NCI-H345 (cell line): Measurements from ENCODE around the gene SLC8A1.

ENCODE experiments used
- DNase-seq: peaks from one replicate; lab custom pipeline; 2025; lab: John Stamatoyannopoulos, UW

Gene SLC8A1

DNA sequence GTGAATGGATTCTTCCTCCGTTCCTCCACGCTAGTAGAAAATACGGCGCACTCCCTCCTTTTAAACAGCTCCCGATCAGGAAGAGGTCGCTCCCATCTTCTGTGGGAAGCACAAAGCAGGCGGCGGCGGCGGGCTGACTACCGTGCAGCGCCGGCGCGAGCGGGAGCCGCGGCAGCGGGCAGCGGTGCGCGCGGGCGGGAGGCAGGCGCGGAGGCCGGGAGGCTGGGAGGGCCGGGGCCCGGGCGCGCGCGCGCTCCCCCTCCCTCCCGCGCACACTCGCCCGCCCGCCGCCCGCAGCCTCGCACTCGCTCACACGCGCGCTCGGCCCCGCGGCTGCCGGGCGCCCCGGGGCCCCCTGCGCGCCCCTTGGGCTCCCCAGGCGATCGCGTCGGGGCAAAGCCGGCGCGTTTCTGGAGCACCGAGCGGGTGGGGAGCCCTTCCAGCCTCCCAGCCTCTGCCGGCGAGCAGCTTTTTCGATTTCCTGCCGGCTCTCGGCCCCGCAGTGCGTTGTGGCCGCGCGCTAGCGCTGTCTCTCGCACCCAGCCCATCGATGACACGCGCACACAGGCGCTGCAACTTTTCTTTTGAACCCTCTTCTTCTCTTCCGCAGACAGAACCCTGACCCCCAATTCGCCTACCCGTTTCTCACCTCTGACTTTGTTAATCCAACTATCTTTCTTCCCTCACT, at the start of gene SLC8A1:
Gene SLC8A1 (minus strand): TSS at position 173 of the 688 bp plus-strand sequence.
- DNase-seq: peak; percentile 73

DNA sequence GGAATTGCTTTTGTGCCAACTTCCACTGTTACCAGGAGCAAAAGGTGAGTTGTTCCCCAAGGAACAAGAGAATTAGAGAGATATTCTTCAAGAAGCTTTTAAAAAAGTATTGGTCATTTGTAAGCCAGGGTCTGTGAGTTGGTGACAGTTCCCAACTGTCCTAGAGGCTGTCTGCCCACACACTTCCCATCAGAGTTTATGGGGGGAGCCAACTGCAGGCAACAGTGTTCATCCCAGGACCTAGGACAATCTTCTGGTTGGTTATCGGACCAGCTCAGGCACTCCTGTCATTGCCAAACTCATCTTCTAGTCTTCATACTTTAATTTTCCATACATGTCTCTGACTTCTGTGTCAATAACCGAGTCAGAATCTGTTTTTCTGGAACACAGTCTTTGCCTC, 47.5 kb upstream of the SLC8A1 start:
- no peak for DNase-seq

DNA sequence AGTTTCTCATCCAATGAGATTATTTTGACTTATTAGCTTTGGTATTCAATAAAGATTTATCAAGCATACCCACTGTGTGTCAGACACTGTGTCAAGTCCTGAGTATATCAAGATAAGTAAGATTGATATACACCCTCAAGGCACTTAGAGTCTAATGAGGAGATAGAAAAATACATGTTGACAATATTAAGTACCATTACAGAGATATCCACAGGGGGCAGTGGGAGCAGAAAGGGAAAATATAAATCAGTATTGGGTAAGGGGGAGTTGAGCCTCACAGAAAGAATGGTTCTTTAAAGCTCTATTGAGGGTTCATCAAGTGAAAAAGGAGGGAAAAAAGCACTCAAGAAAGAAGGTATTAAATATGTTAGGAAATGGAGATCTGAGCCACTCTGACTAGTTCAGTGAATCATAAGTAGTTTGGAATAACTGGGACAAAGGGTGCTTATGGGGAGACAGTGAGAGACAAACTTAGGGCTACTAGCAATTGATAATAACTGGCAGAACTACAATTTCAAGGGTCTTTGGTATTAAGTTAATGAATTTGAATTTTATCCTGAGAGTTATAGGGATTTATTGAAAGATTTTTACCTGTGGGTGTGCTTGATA, 45.5 kb upstream of the SLC8A1 start:
- DNase-seq: no peak

DNA sequence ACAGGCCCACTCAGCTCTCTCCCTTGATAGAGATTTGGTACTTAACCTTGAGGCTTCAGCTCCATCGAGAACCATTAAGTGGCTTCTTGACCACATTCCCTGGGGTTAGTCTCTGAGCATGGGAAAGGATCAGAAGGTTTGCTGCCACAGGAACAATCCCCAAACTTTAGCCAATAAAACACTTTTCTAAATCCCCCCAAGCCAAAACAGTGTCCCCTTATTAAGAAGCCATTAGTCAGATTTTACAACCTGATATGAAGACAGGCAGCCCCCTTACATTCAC, 37.7 kb upstream of the SLC8A1 start:
- DNase-seq: no peak

DNA sequence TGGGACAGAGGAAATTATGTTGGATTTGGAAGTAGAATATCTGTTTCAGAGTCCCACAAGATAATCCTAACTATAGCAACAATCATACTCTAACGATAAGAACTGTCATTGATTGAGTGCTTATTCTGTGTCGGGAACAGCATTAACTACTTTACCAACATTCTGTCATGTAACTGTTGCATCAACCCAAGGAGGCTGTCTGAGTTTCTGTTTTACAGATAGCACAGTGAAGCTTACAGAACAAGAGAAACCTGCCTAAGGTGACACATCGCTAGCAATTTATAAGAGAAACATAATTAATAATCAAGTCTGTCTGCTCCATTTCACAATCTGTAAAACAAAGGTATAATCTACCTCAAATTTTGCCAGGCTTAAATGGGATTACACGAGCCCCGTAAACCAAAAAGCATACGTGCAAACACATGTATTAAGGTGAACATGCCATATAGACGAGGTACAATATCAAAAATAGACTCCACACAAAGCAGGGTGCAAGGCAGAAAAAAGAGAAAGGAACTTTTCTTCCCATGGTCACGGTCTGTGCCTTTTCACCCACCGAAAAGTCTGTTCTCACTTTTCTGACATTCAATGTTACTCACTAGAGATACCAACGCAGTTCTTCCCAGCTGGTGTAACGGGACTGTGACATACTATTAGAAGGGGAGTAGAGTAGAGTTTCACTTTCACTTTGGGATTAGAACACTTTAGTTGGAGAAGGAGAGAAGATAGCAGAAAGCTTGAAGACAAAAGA, 37.2 kb upstream of the SLC8A1 start:
- DNase-seq: peak; percentile 6

DNA sequence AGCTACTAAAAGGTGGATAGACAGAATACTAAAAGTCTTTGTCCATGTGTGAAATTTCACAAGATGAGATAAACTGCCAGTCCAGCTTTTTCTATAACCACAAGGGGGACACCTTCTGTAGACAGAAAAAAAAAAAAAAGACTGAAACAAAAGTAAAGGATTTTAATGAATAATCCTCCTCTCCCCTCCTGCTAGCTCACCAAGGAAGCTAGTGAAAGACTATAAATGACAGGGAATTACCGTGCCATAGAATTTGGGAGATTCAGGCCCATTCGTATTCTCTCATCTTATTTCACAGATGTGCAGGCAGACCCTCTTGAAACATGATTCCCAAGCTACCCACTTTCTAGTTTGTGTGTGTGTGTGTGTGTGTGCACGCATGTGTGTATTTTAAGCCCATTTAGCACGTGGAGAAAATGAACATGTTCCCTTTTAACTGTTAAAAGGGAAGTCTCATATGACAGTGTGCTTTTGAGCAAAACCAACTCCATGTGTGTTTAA, 36.3 kb upstream of the SLC8A1 start:
- no peak for DNase-seq

DNA sequence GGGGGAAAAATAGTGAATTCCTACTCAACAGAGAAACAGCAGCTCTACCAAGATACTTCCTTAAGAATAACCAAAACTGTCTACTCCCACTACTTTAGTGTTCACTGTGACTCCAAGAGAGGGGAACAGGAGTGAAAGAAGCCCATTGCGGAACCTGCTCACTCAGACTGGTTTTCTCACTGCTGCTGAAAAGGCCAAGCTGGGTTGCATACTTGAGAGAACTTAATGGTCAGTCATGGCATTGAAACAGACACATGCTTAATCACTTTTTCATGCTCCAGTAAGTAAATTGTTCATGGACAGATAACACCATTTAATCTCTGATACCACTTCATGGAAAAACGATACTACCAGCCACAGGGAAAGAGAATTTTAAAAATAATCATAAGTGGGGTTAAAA, 35.7 kb upstream of the SLC8A1 start:
- no peak for DNase-seq

DNA sequence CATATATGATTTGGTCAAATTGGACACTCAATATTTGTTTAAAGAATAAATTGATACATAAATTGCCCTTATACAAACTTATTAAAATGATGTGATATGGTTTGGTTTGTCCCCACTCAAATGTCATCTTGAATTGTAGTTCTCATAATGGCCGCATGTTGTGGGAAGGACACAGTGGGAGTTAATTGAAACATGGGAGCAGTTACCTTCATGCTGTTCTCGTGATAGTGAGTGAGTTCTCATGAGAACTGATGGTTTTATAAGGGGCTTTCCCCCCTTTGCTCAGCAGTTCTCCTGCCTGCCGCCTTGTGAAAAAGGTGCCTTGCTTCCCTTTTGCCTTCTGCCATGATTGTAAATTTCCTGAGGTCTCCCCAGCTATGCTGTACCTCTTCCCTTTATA, 34.0 kb upstream of the SLC8A1 start:
- DNase-seq: no peak

DNA sequence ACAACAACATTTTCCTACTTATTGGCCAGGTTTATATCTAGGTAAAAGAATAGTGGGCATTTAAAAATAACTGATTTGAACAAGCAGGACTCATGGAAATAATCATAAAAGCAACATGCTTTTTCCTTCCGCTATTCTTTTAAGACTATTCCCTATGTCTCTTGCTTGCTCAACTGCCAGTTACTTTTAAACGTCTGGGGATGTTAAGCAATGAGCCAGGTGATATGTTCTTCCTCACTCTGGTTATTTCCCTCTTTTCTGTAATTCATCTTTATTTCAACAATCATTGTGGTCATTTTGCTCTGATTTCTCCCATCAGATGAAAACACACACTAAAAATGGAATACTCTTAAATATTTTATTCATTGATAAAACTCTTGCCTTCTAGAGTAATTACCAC, 33.4 kb upstream of the SLC8A1 start:
- no peak for DNase-seq

DNA sequence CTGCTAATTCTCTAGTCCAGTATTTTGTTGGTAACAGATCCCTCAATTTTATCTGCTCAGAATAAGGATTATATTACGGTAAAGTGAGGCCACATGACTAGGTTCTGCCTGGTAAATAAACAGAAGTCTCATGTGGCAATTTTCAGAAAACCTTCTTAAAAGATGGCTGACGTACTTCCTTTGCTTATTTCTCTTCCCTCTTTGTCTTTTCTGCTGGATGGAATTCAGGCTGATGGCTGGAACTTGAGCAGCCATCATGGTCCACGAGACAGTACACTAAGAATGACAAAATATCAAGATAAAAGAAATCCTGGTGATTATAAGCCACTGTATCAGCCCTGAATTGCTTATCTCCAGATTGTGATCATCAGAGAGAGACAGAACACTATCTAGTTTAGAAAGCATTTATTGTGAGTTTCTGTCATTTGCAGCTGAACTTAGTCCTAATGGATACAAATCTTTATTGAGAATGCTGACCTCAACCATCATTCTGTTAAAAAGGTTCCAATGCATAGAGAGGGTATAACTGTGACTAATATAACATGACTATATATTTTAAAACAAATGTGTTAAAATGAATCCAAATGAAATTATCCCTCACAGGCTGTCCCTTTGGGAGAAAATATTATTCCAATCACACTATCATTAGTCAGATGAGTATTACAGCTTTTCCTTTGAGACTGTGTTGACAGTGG, 31.8 kb upstream of the SLC8A1 start:
- no peak for DNase-seq

DNA sequence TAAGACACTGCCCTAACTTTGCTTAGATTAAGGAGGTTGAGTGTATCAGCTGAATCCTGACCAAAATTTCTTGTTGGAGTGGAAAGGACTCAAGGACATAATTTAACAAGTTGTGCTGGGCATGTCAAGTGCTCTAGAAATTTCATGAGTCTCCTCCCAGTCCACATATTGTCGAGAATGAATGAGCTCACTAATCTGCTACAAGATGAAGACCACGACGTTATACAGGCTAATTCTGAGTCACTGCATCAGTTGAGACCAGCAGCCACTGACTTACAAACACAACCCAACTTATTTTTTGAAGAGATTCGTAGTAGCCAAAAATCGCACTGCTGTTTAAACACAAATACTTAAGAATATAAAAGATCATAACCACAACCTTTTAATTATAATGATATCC, 28.7 kb upstream of the SLC8A1 start:
- no peak for DNase-seq

DNA sequence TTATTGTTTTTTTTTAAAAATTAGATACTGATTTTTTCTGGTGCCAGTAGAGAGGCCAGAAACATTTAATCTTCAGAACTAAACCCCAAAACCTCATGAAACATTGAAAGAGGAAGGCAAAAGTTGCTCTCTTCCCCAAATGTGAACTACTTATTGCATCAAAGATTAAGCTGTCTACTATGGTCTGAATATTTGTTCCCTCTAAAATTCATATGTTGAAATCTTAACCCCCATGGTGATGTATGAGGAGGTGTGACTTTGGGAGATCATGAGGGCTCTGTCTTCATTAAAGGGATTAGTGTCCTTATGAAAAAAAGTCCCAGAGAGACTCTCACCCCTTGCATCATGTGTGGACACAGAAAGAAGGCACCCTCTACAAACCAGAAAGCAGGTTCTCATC, 28.2 kb upstream of the SLC8A1 start:
- no peak for DNase-seq

DNA sequence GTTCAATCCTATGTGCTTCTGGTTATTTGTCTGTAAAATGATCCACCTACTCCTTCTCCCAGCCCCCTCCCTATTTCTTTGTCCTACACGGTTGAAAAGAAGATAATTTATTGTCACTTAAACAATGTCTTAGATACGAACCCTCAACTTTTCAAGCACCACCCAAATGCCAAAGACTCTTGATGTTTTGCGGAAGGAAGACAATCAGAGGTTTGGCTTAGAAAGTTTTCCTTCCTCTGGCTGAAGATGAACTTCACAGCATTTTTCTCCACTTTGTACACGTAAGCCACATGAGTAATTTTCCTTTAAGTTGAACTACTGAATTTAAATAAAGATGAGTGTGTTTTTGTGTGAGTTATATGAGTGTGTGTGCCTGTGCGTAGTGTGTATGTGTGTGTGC, 25.5 kb upstream of the SLC8A1 start:
- no peak for DNase-seq

DNA sequence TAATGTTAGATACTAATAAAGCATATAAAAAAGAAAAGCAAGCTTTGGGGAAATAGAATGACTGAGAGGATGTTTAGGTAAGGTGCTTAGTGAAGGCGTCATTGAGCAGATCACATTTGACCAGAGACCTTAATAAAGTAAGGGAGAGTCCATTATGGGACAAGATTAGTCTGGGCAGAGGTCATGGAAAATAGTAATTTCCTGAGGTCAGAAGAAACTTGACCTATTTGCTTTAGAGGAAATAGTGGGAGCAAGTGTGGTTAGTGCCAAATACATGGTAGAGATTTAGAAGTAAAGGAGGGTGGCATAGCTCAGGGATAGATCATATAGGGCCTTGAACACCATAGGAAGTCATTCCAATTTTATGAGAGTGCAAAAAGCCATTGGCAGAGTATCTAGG, 24.5 kb upstream of the SLC8A1 start:
- no peak for DNase-seq

DNA sequence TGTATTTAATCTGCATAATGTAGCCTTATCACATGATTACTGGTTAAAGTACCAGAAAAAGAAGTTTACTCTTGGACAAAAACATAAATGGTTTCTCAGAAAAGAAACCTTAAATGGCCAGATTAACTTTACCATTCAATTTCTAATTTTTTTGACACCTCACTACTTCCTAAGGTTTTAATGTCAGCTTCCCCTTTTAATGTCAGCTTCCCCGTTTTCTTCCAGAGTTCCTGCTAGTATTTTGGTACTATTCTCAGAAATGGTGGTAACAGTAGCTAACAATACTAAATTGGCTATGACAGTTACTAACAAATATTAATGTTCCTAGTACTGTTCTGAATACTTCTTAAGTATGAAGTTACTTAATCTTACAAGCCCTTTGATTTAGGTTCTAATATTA, 22.4 kb upstream of the SLC8A1 start:
- no peak for DNase-seq

DNA sequence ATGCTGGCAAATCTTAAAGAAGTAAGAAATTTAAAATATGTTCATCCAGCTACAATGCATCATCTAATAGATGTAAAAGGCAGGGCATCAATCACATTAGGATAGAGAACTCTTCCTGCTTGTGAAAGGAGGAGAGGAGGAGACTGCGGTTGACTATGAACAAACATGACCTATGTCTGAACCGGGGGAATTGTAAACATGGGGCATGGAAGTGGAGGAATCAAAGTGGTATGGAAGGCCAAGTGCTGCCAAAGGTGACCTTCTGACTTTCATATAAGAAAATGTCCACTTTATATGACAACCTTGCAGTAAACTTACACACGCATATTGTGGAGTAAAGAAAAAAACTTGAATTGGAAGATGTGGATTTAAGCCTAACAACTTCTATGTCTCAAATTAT, 20.0 kb upstream of the SLC8A1 start:
- no peak for DNase-seq

DNA sequence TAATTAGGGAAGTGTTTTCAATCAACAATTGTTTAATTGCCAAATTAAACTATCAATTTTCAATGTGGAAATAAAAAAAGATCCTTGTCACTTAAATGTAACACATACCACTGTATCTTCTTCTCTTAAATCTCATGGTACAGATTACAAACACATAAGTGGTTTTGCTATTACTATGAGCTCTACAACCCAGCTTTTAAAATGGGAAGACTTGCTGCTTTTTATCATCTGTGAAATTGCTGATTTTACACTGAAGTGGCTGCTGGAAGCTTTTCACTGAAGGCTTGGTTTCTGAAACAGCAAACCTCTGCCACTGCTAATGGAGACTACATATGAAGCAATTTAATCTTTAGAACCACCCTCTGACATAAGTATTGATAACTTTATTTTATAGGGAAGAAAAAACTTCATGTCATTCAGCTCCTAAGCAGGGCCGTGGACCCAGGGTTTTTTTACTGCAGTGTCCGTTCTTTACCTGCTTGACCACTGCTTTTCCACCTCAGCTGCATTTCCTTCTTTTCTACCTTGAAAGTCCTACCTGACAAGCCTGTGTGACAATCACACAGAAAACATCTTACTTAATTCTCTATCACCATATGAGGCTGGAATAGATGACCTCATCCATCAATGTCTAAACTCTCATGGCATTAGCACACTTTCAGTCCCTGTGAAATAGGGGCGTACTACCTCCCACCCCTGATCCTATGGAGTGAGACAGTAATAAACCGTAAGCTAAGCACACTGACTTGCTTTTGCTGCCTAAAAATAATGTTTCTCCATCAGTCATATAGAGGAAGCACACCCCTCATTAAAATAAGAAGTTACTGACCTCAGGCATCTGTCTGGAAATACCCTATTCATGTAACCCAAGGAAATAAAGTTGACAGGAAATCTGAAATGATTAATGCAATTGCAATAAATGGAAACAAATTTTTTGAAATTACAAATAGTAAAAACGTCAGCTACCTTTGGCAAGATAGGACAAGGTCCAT, 19.2 kb upstream of the SLC8A1 start:
- no peak for DNase-seq

DNA sequence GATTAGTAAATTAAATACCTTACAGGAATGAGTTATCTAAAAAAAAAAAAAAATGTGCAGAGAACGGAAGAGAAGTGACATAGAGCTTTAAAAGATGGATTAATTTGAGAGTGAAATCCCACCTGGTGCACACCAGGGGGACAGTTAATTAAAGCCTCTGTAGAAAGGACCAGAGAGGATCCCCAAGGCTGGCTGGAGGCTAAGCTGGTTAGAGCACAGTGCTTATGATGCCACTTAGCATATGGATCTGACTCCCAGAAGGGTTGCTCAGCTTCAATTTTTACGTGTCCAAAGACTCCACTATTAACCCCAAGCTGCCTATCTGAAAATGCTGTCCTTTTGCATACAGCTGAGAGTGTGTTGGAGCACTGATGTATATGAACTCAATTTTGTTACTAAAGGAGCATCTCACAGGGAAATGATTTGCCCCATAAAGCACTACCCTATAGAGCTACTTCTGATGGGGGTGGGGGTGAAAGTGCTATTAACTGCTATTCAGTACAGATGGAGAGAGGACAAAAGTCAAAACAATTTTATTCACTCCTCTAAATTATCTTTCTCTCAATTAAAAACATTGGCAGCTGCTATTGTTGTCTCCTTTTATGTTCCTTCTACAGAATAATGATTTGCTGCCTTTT, 15.2 kb upstream of the SLC8A1 start:
- DNase-seq: no peak

DNA sequence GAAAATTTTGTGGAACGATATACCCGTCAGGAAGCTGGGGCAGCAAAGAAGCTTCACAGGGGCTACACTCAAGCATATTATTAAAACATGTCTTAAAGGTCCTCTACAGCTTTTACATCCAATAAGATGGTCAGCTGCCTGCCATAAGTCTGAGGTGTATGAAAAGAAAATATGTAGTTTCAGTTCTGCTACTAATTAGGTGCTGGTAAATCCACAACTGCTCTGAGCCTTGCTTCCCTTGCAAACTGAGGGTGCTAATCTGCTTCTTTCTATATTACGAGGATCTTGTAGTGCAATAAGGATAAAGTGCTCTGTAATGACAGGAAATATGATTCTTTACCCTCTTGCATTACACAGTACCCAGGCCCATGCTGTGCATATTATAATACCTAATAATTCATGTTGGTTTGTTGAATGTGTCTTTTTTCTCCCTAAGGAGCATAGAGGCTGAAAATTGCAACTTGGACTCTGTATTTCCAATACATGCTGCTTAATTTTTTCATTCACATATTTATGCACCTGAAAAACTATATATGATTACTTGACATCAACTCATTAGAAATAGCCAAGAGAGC, 14.5 kb upstream of the SLC8A1 start:
- no peak for DNase-seq

DNA sequence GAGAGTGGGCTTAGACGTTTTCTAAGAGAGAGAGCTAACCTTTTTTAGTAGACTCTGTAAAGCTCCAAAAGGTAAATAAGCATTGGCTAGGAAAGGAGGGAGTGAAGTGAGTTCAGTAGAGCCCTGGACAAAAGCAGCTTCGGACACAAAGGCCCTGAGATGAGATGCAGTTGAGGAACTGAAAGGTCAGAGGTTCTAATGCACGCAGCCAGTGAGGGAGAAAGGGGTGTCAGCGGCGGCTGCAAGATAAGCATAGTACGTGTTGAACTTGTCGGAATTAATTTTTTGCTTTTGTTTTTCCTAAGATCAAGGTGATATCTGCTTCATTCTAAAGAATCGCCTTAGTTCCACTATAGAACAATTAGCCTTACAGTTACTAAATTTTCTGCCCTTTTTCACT, 11.2 kb upstream of the SLC8A1 start:
- no peak for DNase-seq

DNA sequence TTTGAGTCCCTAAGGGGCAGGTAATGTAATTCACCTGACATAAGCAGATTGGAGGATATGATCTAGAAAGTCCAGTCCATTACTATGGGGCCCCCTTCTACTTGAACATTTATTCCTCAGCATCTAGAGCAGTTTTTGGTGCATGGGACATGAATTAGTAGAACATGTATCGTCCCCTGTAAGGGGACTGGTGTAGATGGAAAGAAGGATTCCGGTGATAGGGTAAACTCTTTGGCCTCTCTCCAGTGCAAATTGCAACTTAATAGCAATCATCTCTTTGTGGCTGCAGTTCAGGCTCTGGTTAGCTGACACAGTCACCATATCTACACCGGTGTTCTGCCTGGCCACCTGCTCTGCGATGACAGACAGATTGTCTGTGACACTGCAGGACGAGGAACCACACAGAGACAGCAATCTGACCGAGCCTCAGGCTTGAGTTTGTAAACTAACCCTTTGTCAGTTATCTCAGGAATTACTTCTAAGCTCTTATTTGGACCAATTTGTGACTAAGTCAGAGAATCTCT, 6.4 kb upstream of the SLC8A1 start:
- DNase-seq: no peak
